HepG2 (cell line): ENCODE results near the gene AFG1L. TPM values are rescaled to one million over a fixed set of nuclear protein-coding genes. Genes with fewer than 3 reads are reported as not detected.
A peak's percentile ranks its signal among the peaks of the same experiment; 100 is the strongest.

Experiments used
- AFF4 ChIP-seq: sonication (generic); formaldehyde crosslinking; IDR thresholded peaks from 2 replicates; pipeline ENCODE4 v1.4.0; 2020; ENCODE audit warnings: missing genetic modification reagents
- BCL3 ChIP-seq: sonication (generic); formaldehyde crosslinking; IDR thresholded peaks from 2 replicates; pipeline ENCODE4 v1.5.1; 2020; ENCODE audit warnings: mild to moderate bottlenecking, missing genetic modification reagents, moderate library complexity
- CAMTA2 ChIP-seq: sonication (generic); formaldehyde crosslinking; IDR thresholded peaks from 2 replicates; pipeline ENCODE4 v1.4.0; 2020; ENCODE audit warnings: mild to moderate bottlenecking, missing genetic modification reagents, borderline replicate concordance
- CEBPG ChIP-seq: IDR thresholded peaks from 2 replicates; pipeline ENCODE4 v1.6.1; 2016
- CTCF ChIP-seq: sonication (generic); formaldehyde crosslinking; IDR thresholded peaks from 2 replicates; pipeline ENCODE4 v1.5.0; 2020; ENCODE audit warnings: mild to moderate bottlenecking, missing genetic modification reagents, moderate library complexity
- JARID2 ChIP-seq: sonication (generic); formaldehyde crosslinking; IDR thresholded peaks from 2 replicates; pipeline ENCODE4 v1.8.1; 2023; ENCODE audit warnings: missing genetic modification reagents, inconsistent platforms; ENCODE audit not compliant: insufficient replicate concordance
- KDM3A ChIP-seq: IDR thresholded peaks from 2 replicates; pipeline ENCODE4 v1.6.1; 2018; ENCODE audit warnings: low read depth, missing compliant biosample characterization
- KLF15 ChIP-seq: sonication (generic); formaldehyde crosslinking; IDR thresholded peaks from 2 replicates; pipeline ENCODE4 v1.8.1; 2023; ENCODE audit warnings: borderline replicate concordance, mild to moderate bottlenecking, inconsistent platforms, missing genetic modification reagents, mixed read lengths
- SIN3A ChIP-seq: IDR thresholded peaks from 2 replicates; pipeline ENCODE4 v1.6.1; 2011; ENCODE audit warnings: low read depth, mild to moderate bottlenecking, control low read depth, low read length, borderline replicate concordance
- TRIM24 ChIP-seq: sonication (generic); formaldehyde crosslinking; IDR thresholded peaks from 2 replicates; pipeline ENCODE4 v1.8.0; 2022; ENCODE audit warnings: mild to moderate bottlenecking, missing genetic modification reagents
- ZBTB38 ChIP-seq: sonication (generic); formaldehyde crosslinking; IDR thresholded peaks from 2 replicates; pipeline ENCODE4 v1.5.1; 2020; ENCODE audit warnings: mild to moderate bottlenecking, missing genetic modification reagents
- ZBTB49 ChIP-seq: sonication (generic); formaldehyde crosslinking; IDR thresholded peaks from 2 replicates; pipeline ENCODE4 v1.4.0; 2020; ENCODE audit warnings: missing genetic modification reagents, borderline replicate concordance
- ZFAT ChIP-seq: sonication (generic); formaldehyde crosslinking; conservative IDR thresholded peaks from 2 replicates; pipeline ENCODE4 v1.8.1; 2023; ENCODE audit warnings: missing genetic modification reagents, inconsistent platforms
- ZFP82 ChIP-seq: sonication (generic); formaldehyde crosslinking; IDR thresholded peaks from 2 replicates; pipeline ENCODE4 v1.5.1; 2020; ENCODE audit warnings: mild to moderate bottlenecking, missing genetic modification reagents, borderline replicate concordance
- ZNF781 ChIP-seq: sonication (generic); formaldehyde crosslinking; IDR thresholded peaks from 2 replicates; pipeline ENCODE4 v1.5.1; 2020; ENCODE audit warnings: borderline replicate concordance, mild to moderate bottlenecking, missing genetic modification reagents; ENCODE audit errors: not compliant biosample characterization
- polyA plus RNA-seq, 8 experiments: library from polyadenylated mRNA; depleted of rRNA in 3 of 8; stranded (reverse) in 7 of 8; unstranded in 1 of 8; fragments of >200 nt; fragmentation: Illumina TruSeq in 4 of 8; extraction: Trizol in 4 of 8; gene quantifications; 2 replicates each; pipeline versions ENCODE4 v1.2.1 to v1.2.3, GENCODE V29; 2011 to 2016; ENCODE audit warnings: low read depth in 4 of 8, missing spikeins in 1 of 8, mixed read lengths in 1 of 8; ENCODE audit not compliant: insufficient read depth in 1 of 8
- total RNA-seq, 5 experiments: library from RNA; depleted of rRNA; stranded (reverse); fragments of >200 nt; fragmentation: Illumina TruSeq; extraction: Trizol; gene quantifications; 2 replicates each; pipeline ENCODE4 v1.2.3, GENCODE V29; 2016; ENCODE audit warnings: low read depth in 1 of 5
- TF ChIP-seq, protein P1 (sequence below), 2 experiments: sonication (generic) in 1 of 2; formaldehyde crosslinking in 1 of 2; IDR thresholded peaks; 2 replicates each; pipeline versions ENCODE4 v1.4.0 to v1.6.1; 2018 to 2020; ENCODE audit warnings: missing genetic modification reagents in 2 of 2, borderline replicate concordance in 1 of 2, low read depth in 1 of 2, mild to moderate bottlenecking in 1 of 2, missing biosample characterization in 1 of 2

The AFG1L gene
- total and polyA plus RNA-seq, 2 of the 13 experiments (the other 11 are each of a cell fraction or from before 2014, with no cell fraction given) = 3.1 to 14.0 TPM

DNA sequence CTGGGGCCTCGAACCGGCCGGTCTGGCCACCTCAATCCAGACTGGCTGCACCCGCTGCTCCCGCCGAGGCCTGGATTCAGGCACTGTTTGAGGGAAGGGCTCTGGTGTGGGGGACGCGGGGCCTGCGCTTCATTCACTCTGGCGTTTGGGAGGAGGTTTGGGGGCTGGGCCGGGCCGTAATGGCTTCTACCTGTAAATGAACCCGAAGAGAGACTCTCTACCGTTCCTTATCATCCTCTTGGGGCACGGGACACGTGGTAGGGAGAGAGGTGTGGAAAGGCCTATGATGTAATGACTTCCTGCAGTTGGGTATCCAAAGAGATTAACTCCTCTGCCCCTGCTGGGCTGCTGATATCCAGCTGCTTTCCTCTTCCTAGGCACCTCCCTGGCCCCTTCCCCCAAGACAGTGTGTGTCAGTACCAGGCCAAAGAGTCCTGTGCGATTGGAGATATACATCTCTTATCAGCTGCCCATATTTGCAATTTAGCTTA, 267.7 kb downstream of the AFG1L start (continued):
- TF ChIP-seq, protein P1, sequence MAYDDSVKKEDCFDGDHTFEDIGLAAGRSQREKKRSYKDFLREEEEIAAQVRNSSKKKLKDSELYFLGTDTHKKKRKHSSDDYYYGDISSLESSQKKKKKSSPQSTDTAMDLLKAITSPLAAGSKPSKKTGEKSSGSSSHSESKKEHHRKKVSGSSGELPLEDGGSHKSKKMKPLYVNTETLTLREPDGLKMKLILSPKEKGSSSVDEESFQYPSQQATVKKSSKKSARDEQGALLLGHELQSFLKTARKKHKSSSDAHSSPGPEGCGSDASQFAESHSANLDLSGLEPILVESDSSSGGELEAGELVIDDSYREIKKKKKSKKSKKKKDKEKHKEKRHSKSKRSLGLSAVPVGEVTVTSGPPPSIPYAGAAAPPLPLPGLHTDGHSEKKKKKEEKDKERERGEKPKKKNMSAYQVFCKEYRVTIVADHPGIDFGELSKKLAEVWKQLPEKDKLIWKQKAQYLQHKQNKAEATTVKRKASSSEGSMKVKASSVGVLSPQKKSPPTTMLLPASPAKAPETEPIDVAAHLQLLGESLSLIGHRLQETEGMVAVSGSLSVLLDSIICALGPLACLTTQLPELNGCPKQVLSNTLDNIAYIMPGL (CRISPR knock-in tag; IDR thresholded peaks at IDR 0.05; ENCODE audit: borderline replicate concordance in 1 of 2, low read depth in 1 of 2) = no peak
- TF ChIP-seq KLF15 (no peak), CEBPG (CRISPR knock-in tag) (peak; percentile 88), SIN3A (peak; percentile 63; the same call in 1 of the 2 replicates), BCL3 (CRISPR knock-in tag) (no peak), ZBTB38 (CRISPR knock-in tag) (peak; percentile 44; the same call in 1 of the 2 replicates), CTCF (CRISPR knock-in tag) (no peak), TRIM24 (CRISPR knock-in tag) (no peak), ZNF781 (peak; percentile 85), AFF4 (CRISPR knock-in tag) (no peak), CAMTA2 (CRISPR knock-in tag) (no peak), ZFAT (CRISPR knock-in tag) (no peak), ZBTB49 (CRISPR knock-in tag) (no peak), ZFP82 (CRISPR knock-in tag) (0 out of 2 replicates have a peak, but pooled peaks have one; percentile 38), JARID2 (CRISPR knock-in tag) (no peak), KDM3A (CRISPR knock-in tag) (no peak)
